ENCODE results near the gene ETNK1. TPM values are rescaled to one million over a fixed set of nuclear protein-coding genes. Genes with fewer than 3 reads are reported as not detected.
A peak's percentile ranks its signal among the peaks of the same experiment; 100 is the strongest.

ETNK1 gene
- total and polyA plus RNA-seq, 8 donors = 14.8 to 44.7 (median 21.6) TPM

GRCh38 chr12:22656831-22657230, 31.9 kb downstream of the ETNK1 start:
- TF ChIP-seq CTCF (IDR thresholded peaks at IDR 0.05) = no peak
- 90 to 94% methylated on average over 1 of the region's 1 CpG for WGBS, 2 donors
- no peak for ATAC-seq
- Histone ChIP-seq H3K27ac (no peak overlapping the region), H3K27me3 (no peaks in the 10 kb centered on the region), H3K9me3 (no peaks in the 10 kb centered on the region), H3K36me3 (no peaks in the 10 kb centered on the region), H3K4me1 (no peaks in the 10 kb centered on the region), H3K4me3 (no peak overlapping the region)
- FAIRE-seq = peak; percentile 53
- no peak for DNase-seq
- intact Hi-C loops (cut with DNase I) = no loop called here

- H3K36me3 ChIP-seq = no peaks in the 10 kb centered on the region
- TF ChIP-seq CTCF (IDR thresholded peaks at IDR 0.05) = no peak
- H3K27me3 ChIP-seq = no peaks in the 10 kb centered on the region
- H3K4me1 ChIP-seq = no peaks in the 10 kb centered on the region
- intact Hi-C loops (cut with DNase I) = no loop called here
- FAIRE-seq (no peak), ATAC-seq (no peak), DNase-seq (no peak)
- WGBS, 2 donors = 93 to 95% methylated on average over 1 of the region's 1 CpG
- no peaks in the 10 kb centered on the region for H3K9me3 ChIP-seq
- H3K27ac ChIP-seq = no peak overlapping the region
- no peak overlapping the region for H3K4me3 ChIP-seq
These were observed 32.6 kb downstream of the ETNK1 start for GRCh38 chr12:22657538-22657937.

GRCh38 chr12:22658214-22658613, 33.2 kb downstream of the ETNK1 start:
- no peak for FAIRE-seq
- no peak for TF ChIP-seq CTCF (IDR thresholded peaks at IDR 0.05)
- H3K27me3 ChIP-seq = no peaks in the 10 kb centered on the region

DNA sequence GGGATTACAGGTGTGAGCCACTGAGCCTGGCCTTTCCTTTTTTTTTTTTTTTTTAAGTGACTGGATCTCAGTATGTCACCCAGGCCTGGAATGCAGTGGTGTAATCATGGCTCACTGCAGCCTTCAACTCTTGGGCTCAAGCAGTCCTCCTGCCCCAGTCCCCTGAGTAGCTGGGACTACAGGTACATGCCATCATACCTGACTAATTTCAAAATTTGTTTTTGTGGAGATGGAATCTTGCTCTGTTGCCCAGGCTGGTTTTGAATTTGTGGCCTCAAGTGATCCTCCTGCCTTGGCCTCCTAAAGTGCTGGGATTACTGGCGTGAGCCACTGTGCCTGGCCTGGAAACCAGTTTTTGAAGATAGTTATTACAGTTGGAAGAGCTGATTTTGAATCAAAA, 37.4 kb downstream of the ETNK1 start:
- Histone ChIP-seq H3K27ac (no peak overlapping the region), H3K4me1 (no peaks in the 10 kb centered on the region), H3K9me3 (no peaks in the 10 kb centered on the region), H3K27me3 (no peaks in the 10 kb centered on the region), H3K4me3 (no peak overlapping the region), H3K36me3 (no peaks in the 10 kb centered on the region)
- no peak for TF ChIP-seq CTCF (IDR thresholded peaks at IDR 0.05)
- FAIRE-seq (no peak), ATAC-seq (no peak), DNase-seq (no peak)
- WGBS, 2 donors = 97 to 100% methylated on average over 1 of the region's 1 CpG
- intact Hi-C loops (cut with DNase I) = no loop called here

More at GRCh38 chr12:22658214-22658613, 33.2 kb downstream of the ETNK1 start:
- intact Hi-C loops (cut with DNase I) = no loop called here
- WGBS, 2 donors = 94 to 100% methylated on average over 2 of the region's 2 CpGs
- Histone ChIP-seq H3K27ac (no peak overlapping the region), H3K36me3 (no peaks in the 10 kb centered on the region), H3K9me3 (no peaks in the 10 kb centered on the region), H3K4me3 (no peak overlapping the region), H3K4me1 (no peaks in the 10 kb centered on the region)
- no peak for DNase-seq
- no peak for ATAC-seq

DNA sequence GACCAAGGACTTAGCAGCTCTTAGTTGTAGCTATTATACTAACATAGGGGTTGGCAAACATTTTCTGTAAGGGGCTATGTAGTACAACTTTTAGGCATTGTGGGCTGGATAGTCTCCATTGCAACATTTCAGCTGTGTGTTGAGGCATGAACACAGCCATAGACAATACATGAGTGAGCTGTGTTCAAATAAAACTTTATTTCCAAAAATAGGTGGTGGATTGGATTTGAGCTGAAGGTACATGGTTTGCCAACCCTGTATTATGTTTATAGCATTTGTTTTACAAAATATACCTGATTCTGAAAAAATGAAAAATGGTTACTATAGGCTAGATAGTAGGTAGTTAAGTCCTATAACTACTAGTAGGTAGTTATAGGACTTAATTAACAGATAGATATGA, 40.5 kb downstream of the ETNK1 start:
- DNase-seq = no peak
- no peaks in the 10 kb centered on the region for H3K36me3 ChIP-seq
- H3K27ac ChIP-seq = no peak overlapping the region
- no peak overlapping the region for H3K4me3 ChIP-seq
- no peaks in the 10 kb centered on the region for H3K9me3 ChIP-seq
- ATAC-seq = no peak
- no peak for TF ChIP-seq CTCF (IDR thresholded peaks at IDR 0.05)
- intact Hi-C loops (cut with DNase I) = no loop called here
- no peaks in the 10 kb centered on the region for H3K4me1 ChIP-seq
- H3K27me3 ChIP-seq = no peaks in the 10 kb centered on the region
- no peak for FAIRE-seq
